Lung (tissue), 12 donors: ENCODE data around the gene ADPRHL1. TPM values are rescaled to one million over a fixed set of nuclear protein-coding genes. Genes with fewer than 3 reads are reported as not detected.
"Not testable (repeated sequence)": the region's sequence is repeated elsewhere in the genome, so short reads cannot be mapped to it uniquely, and the experiment has no call there.

Experiments used
- ATAC-seq: fragments of 200-7000 bp; cut with Tn5 transposase; one replicate; pipeline ENCODE4 v1.9.1; 2020; ENCODE audit warnings: moderate number of reproducible peaks; ENCODE audit not compliant: insufficient read depth, low FRiP score
- DNase-seq, 3 donors: peaks; one replicate each; pipeline ENCODE4 v3.0.0-alpha.2; 2013 to 2017
- H3K27ac ChIP-seq, 2 donors: one replicate each; pipeline ENCODE4 v1.5.1; 2013; ENCODE audit warnings: mild to moderate bottlenecking in 2 of 2, moderate library complexity in 2 of 2, control low read depth in 1 of 2, inconsistent platforms in 1 of 2, low read depth in 1 of 2, low read length in 1 of 2
- H3K27me3 ChIP-seq, 3 donors: one replicate each; pipeline ENCODE4 v1.5.1; 2013; ENCODE audit warnings: low read length in 2 of 3; ENCODE audit not compliant: control insufficient read depth in 3 of 3, insufficient read depth in 3 of 3
- H3K36me3 ChIP-seq, 4 donors: one replicate each; pipeline ENCODE4 v1.5.1; 2013; ENCODE audit warnings: low read length in 4 of 4, mild to moderate bottlenecking in 1 of 4, moderate library complexity in 1 of 4; ENCODE audit not compliant: control insufficient read depth in 4 of 4, insufficient read depth in 4 of 4
- H3K4me1 ChIP-seq, 5 donors: one replicate each; pipeline ENCODE4 v1.5.1; 2013; ENCODE audit warnings: low read length in 5 of 5, mild to moderate bottlenecking in 2 of 5, moderate library complexity in 1 of 5; ENCODE audit not compliant: control insufficient read depth in 5 of 5, insufficient read depth in 5 of 5
- H3K4me3 ChIP-seq: one replicate; pipeline ENCODE4 v1.5.1; 2013; ENCODE audit warnings: mild to moderate bottlenecking, control low read depth, moderate library complexity
- H3K9ac ChIP-seq, 2 donors: one replicate each; pipeline ENCODE4 v1.5.1; 2013; ENCODE audit warnings: low read length in 2 of 2, control low read depth in 1 of 2; ENCODE audit not compliant: insufficient read depth in 1 of 2
- H3K9me3 ChIP-seq, 4 donors: one replicate each; pipeline ENCODE4 v1.5.1; 2013; ENCODE audit warnings: low read length in 3 of 4, mild to moderate bottlenecking in 1 of 4, moderate library complexity in 1 of 4; ENCODE audit not compliant: control insufficient read depth in 4 of 4, insufficient read depth in 3 of 4
- CTCF ChIP-seq: IDR thresholded peaks from 2 replicates; pipeline ENCODE4 v1.5.1; 2012; ENCODE audit warnings: mild to moderate bottlenecking; ENCODE audit errors: control extremely low read depth, extremely low read depth
- WGBS, 2 donors: extraction: QIAGEN DNeasy Blood & Tissue Kit; methylation state at CpG; one replicate each; pipeline ENCODE4 v1.1.7; 2013; 5-methylcytosine and 5-hydroxymethylcytosine counted together
- polyA plus RNA-seq, 2 donors: library from polyadenylated mRNA; stranded (reverse); fragments of 200-250 nt; gene quantifications; one replicate each; pipeline ENCODE4 v1.2.1, GENCODE V29; 2013
- total RNA-seq, 2 donors: library from RNA; depleted of rRNA in 1 of 2; stranded (reverse); fragments of >200 nt in 1 of 2; gene quantifications; one replicate each; pipeline ENCODE4 v1.2.1, GENCODE V29; 2014 to 2021
- donor health status: control.
- donor health status: control.
- donor health status: Bipolar disorder and iron deficiency.
- donor health status: healthy.
- donor health status: DM: yes; HTN: yes; CAD: no.

ADPRHL1 gene
- total and polyA plus RNA-seq, 4 donors: 0.83 to 4.9 (median 1.3) TPM

GRCh38 chr13:113378825-113379224, 74.5 kb downstream of the ADPRHL1 start:
- 92 to 93% methylated on average over 10 of the region's 10 CpGs for WGBS, 2 donors
- Histone ChIP-seq H3K9ac (no peak overlapping the region), H3K27me3 (no peaks in the 10 kb centered on the region), H3K36me3 (no peaks in the 10 kb centered on the region), H3K4me3 (no peak overlapping the region), H3K4me1 (peaks cover 0 to 2% (median 0%) of the 10 kb centered on the region in 5 donors), H3K9me3 (no peaks in the 10 kb centered on the region), H3K27ac (no peak overlapping the region)
- DNase-seq (no peak), ATAC-seq (no peak)
- TF ChIP-seq CTCF: no peak

GRCh38 chr13:113374511-113375175, 78.6 kb downstream of the ADPRHL1 start:
- H3K4me1 ChIP-seq: no peaks in the 10 kb centered on the region
- DNase-seq (no peak), ATAC-seq (no peak)
- H3K27me3 ChIP-seq: no peaks in the 10 kb centered on the region
- H3K9ac ChIP-seq: no peak overlapping the region
- 81 to 90% methylated on average over 8 of the region's 8 CpGs for WGBS, 2 donors
- no peak overlapping the region for H3K27ac ChIP-seq
- H3K4me3 ChIP-seq: no peak overlapping the region
- TF ChIP-seq CTCF: no peak
- no peaks in the 10 kb centered on the region for H3K9me3 ChIP-seq
- H3K36me3 ChIP-seq: no peaks in the 10 kb centered on the region

DNA sequence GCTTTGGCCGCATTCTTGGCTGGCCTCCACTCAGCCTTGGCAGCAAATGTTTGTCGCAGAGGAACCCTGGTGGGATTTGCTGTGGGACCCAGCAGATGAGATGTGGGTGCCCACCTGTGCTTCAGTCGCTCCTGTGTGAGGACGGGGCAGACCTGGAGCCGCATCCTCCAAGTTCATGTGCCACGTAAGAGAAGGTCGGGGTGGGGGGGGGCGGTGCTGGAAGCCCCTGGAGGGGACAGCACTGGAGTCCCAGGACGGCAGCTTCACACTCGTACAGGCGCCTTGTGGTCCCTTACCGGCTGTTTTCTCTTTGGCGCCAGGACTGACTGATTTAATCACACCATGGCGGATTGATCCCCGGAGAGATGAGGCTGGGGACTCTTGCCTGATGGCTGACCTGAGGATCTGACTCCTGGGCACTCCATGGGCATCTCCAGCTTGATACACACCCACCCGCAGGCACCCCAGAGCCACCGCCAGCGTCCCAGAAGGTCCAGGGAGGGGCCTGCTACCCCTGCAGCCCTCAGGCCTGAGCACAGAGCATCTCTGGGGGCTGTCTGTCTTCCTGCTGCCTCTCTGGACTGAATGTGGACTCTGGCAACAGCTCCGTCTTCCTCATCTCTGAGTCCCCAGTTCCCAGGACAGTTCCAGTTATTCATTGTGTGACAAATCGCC, 79.3 kb downstream of the ADPRHL1 start:
- H3K36me3 ChIP-seq: no peaks in the 10 kb centered on the region
- ATAC-seq: no peak
- TF ChIP-seq CTCF: no peak
- no peak overlapping the region for H3K4me3 ChIP-seq
- H3K27me3 ChIP-seq: no peaks in the 10 kb centered on the region
- no peak for DNase-seq
- H3K27ac ChIP-seq: no peak overlapping the region
- H3K4me1 ChIP-seq: no peaks in the 10 kb centered on the region
- 81 to 83% methylated on average over 20 of the region's 20 CpGs for WGBS, 2 donors
- H3K9ac ChIP-seq: no peak overlapping the region
- no peaks in the 10 kb centered on the region for H3K9me3 ChIP-seq

GRCh38 chr13:113371701-113372100, 81.6 kb downstream of the ADPRHL1 start:
- not testable (repeated sequence) for H3K9me3 ChIP-seq, H3K4me3 ChIP-seq, H3K27ac ChIP-seq, H3K36me3 ChIP-seq, H3K9ac ChIP-seq, H3K4me1 ChIP-seq, H3K27me3 ChIP-seq, DNase-seq, ATAC-seq
- WGBS, 2 donors: 91 to 96% methylated on average over 3 of the region's 3 CpGs
